ENCODE data around the gene HSF2. TPM values are rescaled to one million over a fixed set of nuclear protein-coding genes. Genes with fewer than 3 reads are reported as not detected.

HSF2 gene
- total RNA-seq, 1 donor from 2014 or later: 18.8 TPM

DNA sequence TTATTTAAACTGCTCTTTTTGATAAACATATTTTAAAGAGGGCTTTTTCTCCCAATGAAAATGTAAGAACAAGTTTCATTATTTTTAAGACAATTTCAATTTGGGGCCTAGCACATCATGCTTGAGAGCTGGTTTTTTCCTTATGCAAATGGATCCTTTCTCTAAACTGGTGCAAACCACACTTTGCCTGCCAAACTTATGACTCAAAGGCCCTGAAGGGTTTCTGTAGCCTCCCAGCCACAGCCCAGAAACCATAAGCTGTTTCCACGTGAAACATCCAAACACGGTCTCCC, 451 bp upstream of the HSF2 start:
- no peak for DNase-seq (ENCODE audit: low read depth in 2 of 2)

DNA sequence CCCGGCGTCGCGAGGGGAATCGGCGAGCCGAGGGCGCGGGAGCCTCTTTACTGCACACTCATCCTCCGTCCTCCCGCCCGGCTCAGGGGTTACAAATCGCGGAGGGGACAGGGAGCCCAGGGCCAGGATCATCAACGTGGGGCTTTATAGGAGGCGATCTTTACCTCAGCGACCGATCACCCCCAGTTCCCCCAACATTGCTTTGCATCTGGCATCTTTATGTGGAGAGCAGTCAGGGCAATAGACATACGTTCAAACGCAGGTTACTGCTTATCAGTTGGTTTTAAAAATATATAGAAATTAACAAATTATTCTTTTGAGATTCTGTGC, 634 bp downstream of the HSF2 start:
- DNase-seq (ENCODE audit: low read depth in 2 of 2): no peak

DNA sequence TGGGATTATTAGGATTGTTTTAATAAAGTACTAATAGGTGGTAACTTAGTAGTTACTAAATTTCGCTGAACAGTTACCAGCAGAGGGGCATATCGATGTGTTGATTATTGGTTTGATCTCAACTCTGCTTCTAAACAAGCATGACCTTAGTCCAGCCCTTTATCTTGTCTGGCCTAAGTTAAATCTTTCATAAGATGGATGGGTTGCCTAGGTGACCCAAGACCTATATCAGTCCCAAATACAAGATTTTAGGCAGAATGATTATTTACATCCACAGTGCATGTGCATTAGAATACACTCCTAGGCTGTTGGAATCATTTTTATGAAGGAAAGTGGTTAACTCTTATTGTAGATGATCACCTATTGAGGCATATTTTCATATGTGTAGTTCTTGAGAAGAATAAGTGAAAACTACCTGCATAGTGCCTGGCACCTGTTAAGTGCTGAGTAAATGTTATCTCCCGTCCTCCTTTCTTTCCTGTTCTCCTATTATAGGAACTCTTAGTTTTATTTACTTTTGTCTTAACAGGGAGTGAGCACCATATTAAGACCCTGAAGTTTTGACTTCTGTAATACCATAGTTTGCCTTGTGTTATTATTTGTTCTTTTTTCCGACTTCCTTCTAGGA, 1.1 kb downstream of the HSF2 start:
- peak; percentile 1 to 3 for DNase-seq (ENCODE audit: low read depth in 2 of 2)

DNA sequence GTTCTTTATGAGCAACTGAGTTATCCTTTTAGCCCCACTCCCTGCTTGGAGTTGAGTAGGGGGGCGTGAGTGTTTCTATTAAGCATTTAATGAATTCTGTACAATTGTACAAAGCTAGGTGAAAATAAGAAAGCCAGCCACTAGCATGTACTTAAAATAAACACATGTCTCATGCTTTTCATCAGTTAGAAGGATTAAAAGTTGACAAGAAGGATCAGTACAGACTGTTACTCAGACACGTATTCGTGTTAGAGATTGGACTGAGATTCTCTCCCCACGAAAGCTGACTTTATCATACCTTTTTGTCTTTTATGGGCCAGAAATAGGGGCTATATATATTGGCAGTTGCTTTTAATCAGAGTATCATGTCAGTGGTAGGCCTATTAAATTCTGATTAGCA, 1.7 kb downstream of the HSF2 start:
- no peak for DNase-seq (ENCODE audit: low read depth in 2 of 2)

DNA sequence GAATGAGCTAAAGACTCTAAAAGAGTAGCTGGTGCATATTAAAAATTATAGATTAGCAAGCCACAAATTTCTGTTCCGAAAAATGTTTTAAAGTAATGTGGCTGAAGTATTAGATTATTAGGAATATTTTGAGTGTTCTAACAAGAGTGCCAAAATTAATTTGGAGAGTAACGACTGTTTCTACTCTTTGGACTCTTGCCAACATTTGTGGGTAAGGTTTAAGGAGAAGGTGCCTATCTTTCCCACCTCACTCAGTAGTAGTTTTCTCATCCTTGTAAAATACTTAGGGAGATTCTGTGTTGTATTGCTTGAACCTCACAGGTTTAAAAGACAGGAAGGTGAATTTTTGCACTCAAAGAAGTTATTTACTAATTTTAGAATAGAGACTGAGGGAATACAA, 5.0 kb downstream of the HSF2 start:
- no peak for DNase-seq (ENCODE audit: low read depth in 2 of 2)

DNA sequence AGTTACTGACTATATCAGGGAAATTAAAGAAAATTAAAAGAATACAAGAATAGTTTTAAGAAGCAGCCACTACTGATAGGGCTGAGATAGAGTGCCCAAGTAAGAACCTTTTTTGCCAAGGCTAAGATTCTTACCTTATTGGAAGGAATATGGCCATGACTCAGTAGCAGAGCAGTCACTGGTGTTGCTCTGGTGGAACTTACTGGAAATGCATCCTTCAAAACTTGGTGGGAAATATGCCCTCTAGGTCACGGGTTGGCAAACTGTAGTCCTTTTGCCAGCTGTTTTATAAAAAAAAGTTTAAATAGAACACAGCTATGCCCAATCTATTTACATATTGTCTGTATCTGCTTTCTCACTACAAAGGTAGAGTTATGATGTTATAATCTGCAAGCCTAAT, 6.0 kb downstream of the HSF2 start:
- peak in 1 of 2 donors; percentile 4 for DNase-seq (ENCODE audit: low read depth in 2 of 2)

DNA sequence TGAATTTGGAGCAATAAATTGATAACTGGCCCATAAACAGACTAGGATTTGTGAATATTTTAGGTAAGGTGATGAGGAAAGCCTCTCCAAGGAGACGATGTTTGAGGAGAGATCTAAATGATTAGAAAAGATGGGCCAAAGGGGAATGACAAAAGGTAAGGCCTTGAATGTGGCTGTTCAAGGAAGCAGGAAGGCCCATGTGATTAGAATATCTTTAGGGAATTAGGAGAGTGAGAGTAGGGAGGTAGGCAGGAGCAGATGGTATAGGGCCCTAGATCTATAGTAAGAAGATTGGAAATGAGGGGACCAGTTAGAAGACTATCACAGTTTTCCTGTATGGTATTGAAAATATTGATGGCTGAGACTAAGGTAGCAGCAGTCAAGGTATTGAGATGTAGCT, 6.7 kb downstream of the HSF2 start:
- DNase-seq (ENCODE audit: low read depth in 2 of 2): no peak

DNA sequence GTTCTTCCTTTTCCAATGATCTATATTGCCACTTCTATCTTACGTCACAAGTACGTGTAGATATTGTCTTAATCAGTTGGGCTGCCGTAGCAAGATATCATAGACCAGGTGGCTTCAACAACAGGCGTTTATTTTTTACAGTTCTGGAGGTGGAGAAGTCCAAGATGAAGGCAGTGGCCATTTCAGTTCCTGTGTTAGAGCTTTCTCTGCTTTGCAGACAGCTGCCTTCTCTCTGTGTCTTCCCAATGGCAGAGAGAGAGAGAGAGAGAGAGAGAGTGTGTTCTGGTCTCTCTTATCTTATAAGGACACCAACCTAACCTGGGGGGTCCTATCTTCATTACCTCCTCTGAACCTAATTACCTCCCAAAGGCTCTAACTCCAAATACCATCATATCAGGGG, 8.3 kb downstream of the HSF2 start:
- no peak for DNase-seq (ENCODE audit: low read depth in 2 of 2)

DNA sequence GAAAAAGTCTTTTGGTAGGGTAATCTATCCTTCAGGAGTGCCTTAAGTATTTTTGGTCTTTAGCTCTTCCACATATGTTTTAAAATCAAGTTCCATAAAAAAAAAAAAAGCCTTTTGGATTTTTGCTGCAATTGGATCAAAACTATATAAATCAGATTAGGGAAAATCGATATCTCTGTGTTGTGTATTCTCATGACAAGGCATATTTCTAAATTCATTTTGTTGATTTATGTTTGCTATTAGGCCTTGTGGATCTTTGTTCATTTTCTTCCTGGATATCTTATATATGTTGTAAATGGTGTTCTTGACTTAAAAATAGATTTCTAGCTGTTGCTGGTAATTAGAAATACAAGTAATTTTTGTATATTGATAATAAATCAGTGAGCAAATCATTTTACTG, 8.8 kb downstream of the HSF2 start:
- no peak for DNase-seq (ENCODE audit: low read depth in 2 of 2)

DNA sequence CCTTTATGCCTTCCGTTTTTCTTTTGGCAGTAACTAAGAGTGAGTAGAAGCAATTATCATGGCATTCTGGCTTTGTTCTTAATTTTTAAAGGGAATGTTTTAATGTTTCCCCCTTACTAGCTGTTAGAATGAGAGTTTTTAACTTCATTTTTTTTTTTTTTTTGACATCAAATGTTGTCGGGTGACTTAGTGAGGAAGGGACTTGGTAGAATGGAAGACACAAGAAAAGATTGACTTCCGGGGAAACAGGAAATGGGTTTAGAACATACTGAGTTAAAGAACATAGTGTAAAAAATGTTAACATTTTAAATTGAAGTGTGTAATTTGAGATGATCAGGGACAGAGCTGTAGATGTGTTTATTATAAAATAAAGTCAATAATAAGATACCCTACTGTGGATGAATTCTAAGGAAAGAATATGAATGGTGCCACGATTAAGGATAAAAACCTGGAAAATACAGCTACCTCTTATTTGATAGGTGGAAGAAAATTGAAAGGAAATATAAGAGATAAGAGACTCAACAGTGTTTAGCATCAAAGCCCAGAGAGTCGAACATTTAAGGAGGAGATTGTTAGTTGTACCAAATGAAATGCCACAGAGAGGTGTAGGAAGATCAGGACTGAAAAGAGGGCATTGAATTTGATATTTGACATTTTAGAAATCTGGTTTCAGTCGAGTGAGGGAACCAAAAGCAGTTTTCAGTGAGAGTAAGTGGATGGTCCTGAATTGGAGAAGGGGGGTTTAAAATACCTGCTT, 9.4 kb downstream of the HSF2 start:
- DNase-seq (ENCODE audit: low read depth in 2 of 2): no peak

DNA sequence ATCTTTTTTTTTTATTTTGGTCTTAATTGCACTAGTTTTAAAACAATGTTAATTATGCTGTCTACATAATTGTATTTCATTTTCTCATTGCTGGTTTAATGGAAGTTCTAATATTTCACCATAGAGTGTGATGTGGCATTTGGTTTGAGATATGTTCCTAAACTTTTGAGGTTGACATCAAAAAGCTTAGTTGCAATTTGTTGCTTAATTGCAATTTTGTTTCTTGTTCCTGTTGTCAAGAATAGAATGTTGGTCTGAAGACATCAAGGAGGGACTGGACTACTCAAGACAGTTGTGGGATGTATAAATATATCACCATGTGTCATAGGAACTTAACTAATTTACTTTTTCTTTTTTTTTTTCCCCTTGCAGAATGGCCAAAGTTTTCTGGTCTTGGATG, 12.5 kb downstream of the HSF2 start:
- no peak for DNase-seq (ENCODE audit: low read depth in 2 of 2)

DNA sequence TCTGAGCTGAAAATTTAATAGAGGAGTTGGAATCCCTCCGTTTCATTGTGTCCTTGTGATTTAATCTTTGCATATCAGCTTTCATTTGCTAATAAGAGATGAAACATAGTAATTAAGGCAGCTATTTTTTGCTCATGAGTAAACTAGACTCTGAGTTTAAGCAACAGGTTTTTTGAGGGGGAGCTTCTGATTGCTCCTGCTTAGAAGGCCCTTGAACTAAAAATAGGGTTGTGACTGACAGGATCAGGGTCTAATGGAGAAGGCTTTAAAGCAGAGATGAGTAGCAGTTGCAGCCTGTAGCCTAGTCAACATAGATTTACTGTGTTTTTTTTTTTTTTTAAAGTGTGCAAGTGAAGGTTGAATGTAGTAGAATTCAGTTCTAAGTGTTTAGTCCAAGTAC, 17.4 kb downstream of the HSF2 start:
- no peak for DNase-seq (ENCODE audit: low read depth in 2 of 2)

DNA sequence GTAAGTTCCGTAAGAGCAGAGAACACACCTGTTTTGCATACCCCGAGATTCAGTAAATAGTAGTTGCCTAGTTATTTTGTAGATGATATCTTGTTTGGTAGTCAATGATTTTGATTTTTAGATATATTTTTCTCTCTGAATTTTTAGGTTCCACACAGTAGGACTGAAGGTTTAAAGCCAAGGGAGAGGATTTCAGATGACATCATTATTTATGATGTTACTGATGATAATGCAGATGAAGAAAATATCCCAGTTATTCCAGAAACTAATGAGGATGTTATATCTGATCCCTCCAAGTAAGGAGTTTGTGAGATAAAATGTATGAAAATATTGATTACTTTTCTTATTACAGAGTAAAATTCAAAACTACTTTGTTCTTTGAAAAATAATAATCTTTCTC, 22.6 kb downstream of the HSF2 start:
- DNase-seq (ENCODE audit: low read depth in 2 of 2): no peak

DNA sequence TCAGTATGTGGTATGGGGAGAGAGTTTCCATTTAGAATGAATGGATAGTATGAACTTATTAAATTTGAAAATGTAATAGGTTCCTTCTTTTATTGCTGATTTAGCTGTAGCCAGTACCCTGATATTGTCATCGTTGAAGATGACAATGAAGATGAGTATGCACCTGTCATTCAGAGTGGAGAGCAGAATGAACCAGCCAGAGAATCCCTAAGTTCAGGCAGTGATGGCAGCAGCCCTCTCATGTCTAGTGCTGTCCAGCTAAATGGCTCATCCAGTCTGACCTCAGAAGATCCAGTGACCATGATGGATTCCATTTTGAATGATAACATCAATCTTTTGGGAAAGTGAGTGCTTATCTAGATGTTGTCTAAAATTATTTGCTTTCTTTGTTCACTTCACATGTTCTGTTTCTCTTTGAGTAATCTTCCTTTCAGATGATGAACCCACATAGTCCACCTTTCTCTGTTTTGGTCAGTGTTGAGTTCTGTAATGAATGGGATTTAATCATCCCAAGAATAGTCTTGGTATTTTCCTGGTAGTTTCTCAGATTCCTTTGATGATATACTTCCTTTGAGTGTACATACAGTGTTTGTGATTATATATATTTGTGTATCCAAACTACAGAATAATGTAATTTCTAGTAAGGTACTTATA, 23.3 kb downstream of the HSF2 start:
- DNase-seq (ENCODE audit: low read depth in 2 of 2): no peak

DNA sequence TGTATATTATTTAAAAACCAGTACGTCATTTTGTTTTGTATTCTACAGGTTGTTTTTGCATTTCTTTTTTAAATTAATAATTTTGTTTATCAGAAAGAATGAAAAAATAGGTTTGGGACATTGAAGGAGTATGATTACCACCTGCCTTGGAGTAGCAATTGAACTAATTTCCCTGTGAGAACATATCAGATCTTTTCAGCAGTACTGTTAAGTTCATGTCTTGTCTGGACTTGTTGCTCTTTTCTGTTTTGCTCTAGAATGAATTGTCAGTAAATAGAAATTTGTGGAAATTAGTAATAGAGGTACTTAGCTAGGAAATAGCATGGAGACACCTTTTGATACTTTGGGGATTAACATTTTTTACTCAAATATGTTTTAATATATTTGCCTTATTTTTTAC, 24.3 kb downstream of the HSF2 start:
- DNase-seq (ENCODE audit: low read depth in 2 of 2): no peak

DNA sequence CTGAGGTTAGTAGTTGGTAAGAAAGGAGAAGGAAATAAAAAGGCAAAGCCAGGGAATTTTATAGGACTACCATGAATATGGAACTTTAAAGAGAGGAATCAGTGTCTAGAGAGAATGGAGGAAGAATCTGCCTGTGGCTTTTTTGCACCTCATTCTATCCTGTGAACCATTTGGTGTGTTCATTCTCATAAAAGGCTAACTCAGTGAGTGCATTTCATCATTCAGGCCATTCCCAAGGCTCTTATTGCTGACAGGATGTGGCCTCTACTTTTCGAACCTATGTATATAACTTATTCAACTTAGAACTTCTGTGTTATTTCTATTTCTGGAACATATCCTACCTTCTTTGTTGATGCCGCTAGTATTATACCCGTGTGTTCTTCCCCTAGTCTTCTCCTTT, 27.1 kb downstream of the HSF2 start:
- DNase-seq (ENCODE audit: low read depth in 2 of 2): no peak

DNA sequence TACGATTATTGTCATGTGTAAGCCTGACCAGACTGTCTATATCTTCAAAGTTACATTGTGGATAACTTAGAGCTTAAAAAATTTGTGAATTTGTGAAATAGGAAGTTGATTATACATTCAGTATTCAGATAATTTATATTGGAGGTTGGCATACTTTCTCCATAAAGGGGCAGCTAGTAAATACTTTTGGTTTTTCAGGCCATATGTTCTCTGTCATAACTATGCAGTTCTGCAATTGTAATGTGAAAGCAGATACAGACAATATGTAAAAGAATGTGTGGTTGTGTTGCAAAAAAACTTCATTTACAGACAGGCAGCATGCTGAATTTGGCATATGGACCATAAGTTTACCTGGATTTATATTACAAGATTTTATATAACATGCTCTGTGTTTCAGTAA, 29.3 kb downstream of the HSF2 start:
- no peak for DNase-seq (ENCODE audit: low read depth in 2 of 2)

DNA sequence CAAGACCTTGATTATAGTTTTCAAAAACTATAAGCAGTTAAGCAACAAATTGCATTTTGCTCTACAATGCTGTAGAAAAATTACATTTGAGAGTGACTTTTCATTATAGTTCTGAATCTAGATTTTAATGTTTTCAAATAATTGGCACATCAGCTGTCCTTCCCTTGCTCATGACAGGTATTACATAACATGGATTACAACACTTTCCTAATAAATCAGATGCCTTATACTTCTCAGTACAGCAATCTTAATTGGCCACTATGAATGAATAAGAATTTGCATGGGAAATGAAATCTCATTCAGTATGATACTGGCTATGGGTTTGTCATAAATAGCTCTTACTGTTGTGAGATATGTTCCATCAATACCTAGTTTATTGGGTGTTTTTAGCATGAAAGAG, 29.9 kb downstream of the HSF2 start:
- DNase-seq (ENCODE audit: low read depth in 2 of 2): no peak

DNA sequence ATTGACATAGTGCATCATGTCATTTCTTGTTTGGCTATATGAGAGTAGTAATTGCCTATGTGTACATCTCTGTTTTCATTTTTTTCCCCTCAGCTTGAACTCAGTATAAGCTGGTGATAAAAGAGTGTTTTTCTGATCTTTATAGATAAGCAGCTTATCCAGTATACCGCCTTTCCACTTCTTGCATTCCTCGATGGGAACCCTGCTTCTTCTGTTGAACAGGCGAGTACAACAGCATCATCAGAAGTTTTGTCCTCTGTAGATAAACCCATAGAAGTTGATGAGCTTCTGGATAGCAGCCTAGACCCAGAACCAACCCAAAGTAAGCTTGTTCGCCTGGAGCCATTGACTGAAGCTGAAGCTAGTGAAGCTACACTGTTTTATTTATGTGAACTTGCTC, 32.3 kb downstream of the HSF2 start:
- no peak for DNase-seq (ENCODE audit: low read depth in 2 of 2)

DNA sequence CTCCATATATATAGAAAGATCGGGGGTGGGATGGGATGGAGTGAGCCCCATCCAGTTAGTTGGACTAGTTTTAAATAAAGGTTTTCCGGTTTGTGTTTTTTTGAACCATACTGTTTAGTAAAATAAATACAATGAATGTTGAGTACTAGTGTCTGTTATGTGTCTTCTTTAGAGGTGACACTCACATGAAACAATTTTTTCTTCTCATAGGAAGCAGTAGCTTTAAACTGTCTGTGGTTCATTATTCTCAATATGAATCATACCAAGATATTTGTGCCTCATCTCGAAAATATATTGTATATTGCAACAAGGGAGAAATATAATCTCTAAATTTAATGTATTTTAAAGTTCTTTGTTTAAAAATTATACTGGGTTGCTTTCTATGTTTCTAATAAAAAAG, 33.4 kb downstream of the HSF2 start:
- DNase-seq (ENCODE audit: low read depth in 2 of 2): no peak

DNA sequence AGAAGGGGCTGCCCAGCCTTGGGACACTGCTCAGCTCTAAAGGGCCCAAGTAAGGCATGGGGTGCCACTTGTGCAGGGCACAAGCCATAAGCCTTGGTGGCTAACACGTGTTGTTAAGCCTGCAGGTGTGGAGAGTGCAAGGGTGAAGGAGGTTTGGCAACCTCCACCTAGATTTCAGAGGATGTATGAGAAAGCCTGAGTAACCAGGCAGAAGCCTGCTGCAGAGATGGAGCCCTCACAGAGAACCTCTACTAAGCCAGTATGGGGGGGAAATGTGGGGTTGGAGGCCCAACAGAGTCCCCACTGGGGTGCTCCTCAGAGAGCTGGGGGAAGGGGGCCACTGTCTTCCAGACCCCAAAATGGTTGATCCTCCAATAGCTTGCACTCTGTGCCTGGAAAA, 39.5 kb downstream of the HSF2 start:
- DNase-seq (ENCODE audit: low read depth in 2 of 2): no peak

DNA sequence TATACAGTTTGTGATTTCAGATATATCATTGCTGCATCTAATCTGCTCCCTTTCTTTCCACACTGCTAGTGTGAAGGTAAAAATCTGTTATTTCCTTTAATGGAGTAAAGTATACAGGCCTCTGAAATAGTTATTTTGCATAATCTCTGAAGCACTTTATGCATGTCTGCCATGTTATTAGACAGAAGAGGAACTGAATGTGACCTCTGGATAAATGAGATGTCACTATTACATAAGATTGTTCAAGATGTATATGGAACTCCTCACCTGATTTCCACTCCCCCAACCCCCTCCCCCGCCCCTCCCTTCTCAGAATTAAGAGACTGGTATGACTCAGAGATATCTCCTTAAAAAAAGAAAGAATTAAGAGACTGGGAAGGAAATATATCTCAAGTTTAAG, 45.8 kb downstream of the HSF2 start:
- no peak for DNase-seq (ENCODE audit: low read depth in 2 of 2)

DNA sequence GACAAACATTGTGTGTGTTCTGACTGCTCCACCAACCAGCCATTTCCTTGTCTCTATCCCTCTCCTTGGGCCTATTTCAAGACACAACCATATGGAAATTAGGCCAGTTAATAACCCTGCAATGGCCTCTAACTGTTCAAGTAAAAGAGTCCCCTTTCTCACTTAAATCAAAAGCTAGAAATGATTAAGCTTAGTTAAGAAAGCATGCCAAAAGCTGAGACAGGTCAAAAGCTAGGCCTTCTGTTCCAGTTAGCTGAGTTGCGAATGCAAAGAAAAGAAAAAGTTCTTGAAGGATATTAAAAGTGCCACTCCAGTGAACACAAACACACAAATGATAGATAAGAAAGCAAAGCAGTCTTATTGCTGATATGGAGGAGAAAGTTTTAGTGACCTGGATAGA, 49.6 kb downstream of the HSF2 start:
- DNase-seq (ENCODE audit: low read depth in 2 of 2): no peak

DNA sequence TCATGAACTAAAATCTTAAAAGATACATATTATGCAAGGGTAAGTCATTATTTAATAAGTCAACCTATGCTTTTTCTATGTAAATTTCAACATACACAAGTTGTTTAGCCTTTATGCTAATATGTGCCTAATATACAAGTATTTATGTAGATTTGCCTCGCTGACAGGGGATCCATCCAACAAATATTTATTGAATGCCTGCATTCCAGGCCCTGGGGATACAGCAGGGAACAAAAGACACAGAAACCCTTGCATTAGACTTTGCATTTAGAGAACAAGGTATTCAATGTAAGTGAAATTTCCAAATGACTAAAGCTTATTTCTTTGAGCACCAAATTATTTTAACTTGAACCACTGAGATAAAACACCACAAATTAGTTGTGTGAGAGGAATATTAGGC, 53.1 kb downstream of the HSF2 start:
- DNase-seq (ENCODE audit: low read depth in 2 of 2): no peak
